ENCODE results near the gene SGPL1. TPM values are rescaled to one million over a fixed set of nuclear protein-coding genes. Genes with fewer than 3 reads are reported as not detected.

SGPL1 gene
- total RNA-seq, 2 donors from 2014 or later, result 8.9 to 9.7 TPM

DNA sequence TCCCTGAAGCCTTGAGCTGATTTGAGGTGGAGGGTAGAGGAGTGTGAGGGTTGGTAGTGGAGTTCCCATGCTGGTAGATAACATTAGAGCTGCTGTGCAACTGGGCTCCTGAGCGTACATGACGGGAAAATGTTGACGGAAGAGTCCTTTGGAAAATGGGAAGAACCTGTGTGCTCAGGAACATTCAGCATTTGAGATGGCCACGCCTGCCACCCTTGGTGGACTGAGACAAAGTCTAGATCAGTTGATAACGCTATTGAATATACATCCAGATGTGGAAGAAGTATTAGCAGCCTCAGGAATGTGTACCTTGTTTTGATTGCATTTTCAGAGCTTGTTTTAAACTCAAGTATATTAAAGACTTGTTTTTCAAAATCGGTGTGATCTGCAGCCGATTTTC lies 56.5 kb downstream of the SGPL1 start:
- TF ChIP-seq, protein P1, sequence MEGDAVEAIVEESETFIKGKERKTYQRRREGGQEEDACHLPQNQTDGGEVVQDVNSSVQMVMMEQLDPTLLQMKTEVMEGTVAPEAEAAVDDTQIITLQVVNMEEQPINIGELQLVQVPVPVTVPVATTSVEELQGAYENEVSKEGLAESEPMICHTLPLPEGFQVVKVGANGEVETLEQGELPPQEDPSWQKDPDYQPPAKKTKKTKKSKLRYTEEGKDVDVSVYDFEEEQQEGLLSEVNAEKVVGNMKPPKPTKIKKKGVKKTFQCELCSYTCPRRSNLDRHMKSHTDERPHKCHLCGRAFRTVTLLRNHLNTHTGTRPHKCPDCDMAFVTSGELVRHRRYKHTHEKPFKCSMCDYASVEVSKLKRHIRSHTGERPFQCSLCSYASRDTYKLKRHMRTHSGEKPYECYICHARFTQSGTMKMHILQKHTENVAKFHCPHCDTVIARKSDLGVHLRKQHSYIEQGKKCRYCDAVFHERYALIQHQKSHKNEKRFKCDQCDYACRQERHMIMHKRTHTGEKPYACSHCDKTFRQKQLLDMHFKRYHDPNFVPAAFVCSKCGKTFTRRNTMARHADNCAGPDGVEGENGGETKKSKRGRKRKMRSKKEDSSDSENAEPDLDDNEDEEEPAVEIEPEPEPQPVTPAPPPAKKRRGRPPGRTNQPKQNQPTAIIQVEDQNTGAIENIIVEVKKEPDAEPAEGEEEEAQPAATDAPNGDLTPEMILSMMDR (IDR thresholded peaks at IDR 0.05), result no peak
- Histone ChIP-seq H3K27me3 (no peaks in the 10 kb centered on the region), H3K36me3 (peaks cover 40% of the 10 kb centered on the region), H3K9me3 (no peaks in the 10 kb centered on the region), H3K27ac (no peak overlapping the region), H3K4me1 (no peaks in the 10 kb centered on the region), H3K4me3 (no peak overlapping the region)
- DNase-seq (ENCODE audit: low spot score), result no peak

DNA sequence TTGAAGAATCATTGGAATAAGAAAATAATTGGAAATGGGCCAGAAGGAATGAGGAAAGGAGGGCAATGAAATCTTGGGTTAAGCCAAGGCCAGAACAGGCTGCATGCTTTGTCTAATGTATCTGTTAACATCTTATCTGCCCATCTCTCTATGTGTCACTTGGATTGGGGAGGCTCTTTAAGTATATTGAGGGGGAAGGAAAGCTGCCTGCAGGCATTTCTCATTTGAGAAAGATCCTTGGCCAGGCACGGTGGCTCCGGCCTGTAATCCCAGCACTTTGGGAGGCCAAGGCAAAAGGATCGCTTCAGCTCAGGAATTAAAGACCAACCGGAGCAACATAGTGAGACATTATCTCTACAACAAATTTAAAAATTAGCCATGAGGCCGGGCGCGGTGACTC lies 58.3 kb downstream of the SGPL1 start:
- Histone ChIP-seq H3K36me3 (peaks cover 43% of the 10 kb centered on the region), H3K9me3 (no peaks in the 10 kb centered on the region)
- TF ChIP-seq, protein P1 (IDR thresholded peaks at IDR 0.05), result no peak

DNA sequence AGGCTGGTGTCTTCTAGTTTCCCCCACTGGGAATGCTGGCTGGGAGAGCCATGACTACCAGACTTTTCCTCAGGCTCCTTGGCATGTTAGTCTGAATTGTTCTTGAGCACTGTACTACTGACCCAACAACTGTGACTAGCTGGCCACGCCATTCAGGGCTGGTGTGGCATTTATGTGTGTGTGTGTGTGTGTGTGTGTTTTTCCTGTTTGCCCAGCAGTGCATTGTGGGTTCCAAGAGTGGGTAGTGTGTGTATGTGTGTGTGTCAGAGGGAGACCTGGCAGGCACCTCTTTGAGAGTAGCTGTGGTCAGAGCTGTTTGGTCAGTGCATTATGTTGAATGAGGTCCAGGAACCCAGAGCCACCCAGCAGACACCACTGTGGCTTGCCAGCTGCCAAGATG lies 63.5 kb downstream of the SGPL1 start:
- no peak for DNase-seq (ENCODE audit: low spot score)
- Histone ChIP-seq H3K27me3 (no peaks in the 10 kb centered on the region), H3K4me1 (peaks cover 0 to 9% of the 10 kb centered on the region in 2 donors), H3K9me3 (no peaks in the 10 kb centered on the region), H3K4me3 (no peak overlapping the region), H3K36me3 (peaks cover 29% of the 10 kb centered on the region), H3K27ac (no peak overlapping the region)
- TF ChIP-seq, protein P1 (IDR thresholded peaks at IDR 0.05), result no peak

More for the DNA sequence above, 58.3 kb downstream of the SGPL1 start:
- Histone ChIP-seq H3K4me3 (no peak overlapping the region), H3K27me3 (no peaks in the 10 kb centered on the region), H3K4me1 (no peaks in the 10 kb centered on the region), H3K27ac (no peak overlapping the region)
- DNase-seq (ENCODE audit: low spot score), result no peak

DNA sequence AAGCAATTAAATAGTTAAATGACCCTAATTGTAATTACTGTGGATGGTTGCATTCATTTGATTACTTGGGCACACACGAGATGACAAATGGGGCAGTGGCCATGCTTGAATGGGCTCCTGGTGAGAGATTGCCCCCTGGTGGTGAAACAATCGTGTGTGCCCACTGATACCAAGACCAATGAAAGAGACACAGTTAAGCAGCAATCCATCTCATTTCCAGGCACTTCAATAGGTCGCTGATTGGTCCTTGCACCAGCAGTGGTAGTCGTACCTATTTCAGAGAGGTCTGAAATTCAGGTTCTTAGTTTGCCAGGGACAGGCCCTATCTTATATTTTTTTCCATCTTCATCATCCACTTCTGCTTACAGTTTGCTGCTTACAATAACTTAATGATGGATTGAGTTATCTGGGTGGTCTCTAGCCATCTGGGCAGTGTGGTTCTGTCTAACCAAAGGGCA lies 64.4 kb downstream of the SGPL1 start:
- TF ChIP-seq, protein P1 (IDR thresholded peaks at IDR 0.05), result peak; percentile 78 to 93
- Histone ChIP-seq H3K36me3 (peaks cover 29% of the 10 kb centered on the region), H3K4me1 (peaks cover 0 to 9% of the 10 kb centered on the region in 2 donors), H3K27me3 (no peaks in the 10 kb centered on the region), H3K27ac (no peak overlapping the region), H3K4me3 (no peak overlapping the region), H3K9me3 (no peaks in the 10 kb centered on the region)
- DNase-seq (ENCODE audit: low spot score), result peak; percentile 87

DNA sequence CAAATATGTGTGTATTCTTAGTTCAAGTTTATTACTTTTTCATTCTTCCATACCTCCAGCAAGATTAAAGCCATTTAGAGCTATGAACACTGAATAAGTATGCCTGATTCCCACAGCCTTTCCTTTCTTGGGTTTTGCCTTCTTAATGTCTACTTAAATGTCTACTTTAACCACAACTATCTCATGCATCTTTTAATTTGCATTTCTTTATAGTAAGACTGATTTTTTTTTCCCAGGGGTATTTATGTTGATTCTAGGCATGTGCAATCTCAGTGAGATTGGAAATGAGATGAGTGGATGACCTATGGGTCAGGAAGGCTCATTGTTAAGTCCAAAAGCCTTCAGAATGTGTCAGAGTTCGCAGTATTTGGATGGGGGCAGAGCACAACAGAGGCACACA lies 69.0 kb downstream of the SGPL1 start:
- no peaks in the 10 kb centered on the region for H3K9me3 ChIP-seq
- TF ChIP-seq, protein P1 (IDR thresholded peaks at IDR 0.05), result no peak
- H3K36me3 ChIP-seq, result peaks cover 20% of the 10 kb centered on the region
- H3K4me1 ChIP-seq, result peaks cover 0 to 16% of the 10 kb centered on the region in 2 donors
- DNase-seq (ENCODE audit: low spot score), result no peak
- no peaks in the 10 kb centered on the region for H3K27me3 ChIP-seq
- no peak overlapping the region for H3K4me3 ChIP-seq
- H3K27ac ChIP-seq, result no peak overlapping the region

DNA sequence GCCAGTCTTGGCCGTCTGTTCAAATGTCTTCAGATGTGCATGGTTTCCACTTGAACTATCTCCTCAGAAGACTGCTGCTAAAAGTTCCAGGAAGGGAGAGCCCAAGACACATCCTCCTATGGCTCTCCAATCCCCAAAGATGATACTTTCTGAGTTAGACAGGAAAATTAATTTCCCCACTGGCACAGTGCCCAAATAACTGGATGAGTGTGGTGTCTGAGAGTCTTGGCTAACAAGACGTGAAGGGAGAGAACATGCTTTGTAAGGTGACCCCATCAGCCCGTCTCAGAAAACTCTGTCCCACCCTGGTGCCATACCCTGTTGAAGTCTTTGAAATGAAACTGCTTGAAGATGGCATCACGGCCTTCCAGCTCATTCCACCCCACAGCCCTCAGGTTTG lies 69.7 kb downstream of the SGPL1 start:
- Histone ChIP-seq H3K4me3 (no peak overlapping the region), H3K27ac (no peak overlapping the region), H3K9me3 (no peaks in the 10 kb centered on the region), H3K27me3 (no peaks in the 10 kb centered on the region), H3K36me3 (peaks cover 20% of the 10 kb centered on the region), H3K4me1 (peaks cover 0 to 11% of the 10 kb centered on the region in 2 donors)
- DNase-seq (ENCODE audit: low spot score), result no peak
- TF ChIP-seq, protein P1 (IDR thresholded peaks at IDR 0.05), result no peak
